ENCODE measurements around the gene RSRC1.
"Not testable (repeated sequence)": the region's sequence is repeated elsewhere in the genome, so short reads cannot be mapped to it uniquely, and the experiment has no call there.

Gene RSRC1

GRCh38 chr3:158509891-158510290, 400.0 kb downstream of the RSRC1 start:
- TF ChIP-seq CTCF (IDR thresholded peaks at IDR 0.05; ENCODE audit: insufficient read depth, missing control alignments): no peak
- FAIRE-seq (no peak), DNase-seq (ENCODE audit: insufficient read length, low spot score) (no peak)

- not testable (repeated sequence) for DNase-seq (ENCODE audit: insufficient read length, low spot score); FAIRE-seq
Measured at GRCh38 chr3:158516729-158517128, 406.8 kb downstream of the RSRC1 start.

GRCh38 chr3:158519776-158520175, 409.9 kb downstream of the RSRC1 start:
- FAIRE-seq: no peak
- no peak for DNase-seq (ENCODE audit: insufficient read length, low spot score)
- no peak for TF ChIP-seq CTCF (IDR thresholded peaks at IDR 0.05; ENCODE audit: insufficient read depth, missing control alignments)

- FAIRE-seq (no peak), DNase-seq (ENCODE audit: insufficient read length, low spot score) (no peak)
- no peak for TF ChIP-seq CTCF (IDR thresholded peaks at IDR 0.05; ENCODE audit: insufficient read depth, missing control alignments)
Measured at GRCh38 chr3:158520433-158520832, 410.5 kb downstream of the RSRC1 start.

- no peak for TF ChIP-seq CTCF (IDR thresholded peaks at IDR 0.05; ENCODE audit: insufficient read depth, missing control alignments)
- no peak for DNase-seq (ENCODE audit: insufficient read length, low spot score)
- FAIRE-seq: peak; percentile 16
Measured at GRCh38 chr3:158522221-158523136, 412.6 kb downstream of the RSRC1 start.

GRCh38 chr3:158528076-158528674, 418.3 kb downstream of the RSRC1 start:
- FAIRE-seq (no peak), DNase-seq (ENCODE audit: insufficient read length, low spot score) (no peak)
- no peak for TF ChIP-seq CTCF (IDR thresholded peaks at IDR 0.05; ENCODE audit: insufficient read depth, missing control alignments)

GRCh38 chr3:158531334-158531733, 421.4 kb downstream of the RSRC1 start:
- no peak for TF ChIP-seq CTCF (IDR thresholded peaks at IDR 0.05; ENCODE audit: insufficient read depth, missing control alignments)
- FAIRE-seq (no peak), DNase-seq (ENCODE audit: insufficient read length, low spot score) (no peak)
